GM21360 (cell line): Measurements from ENCODE around the gene ZNF784.

Experiments used
- ATAC-seq: cut with Tn5 transposase; IDR thresholded peaks from one replicate; pipeline ENCODE4 v1.9.1; 2021; ENCODE audit warnings: mild to moderate bottlenecking, moderate library complexity; ENCODE audit not compliant: unreplicated experiment

The ZNF784 gene

DNA sequence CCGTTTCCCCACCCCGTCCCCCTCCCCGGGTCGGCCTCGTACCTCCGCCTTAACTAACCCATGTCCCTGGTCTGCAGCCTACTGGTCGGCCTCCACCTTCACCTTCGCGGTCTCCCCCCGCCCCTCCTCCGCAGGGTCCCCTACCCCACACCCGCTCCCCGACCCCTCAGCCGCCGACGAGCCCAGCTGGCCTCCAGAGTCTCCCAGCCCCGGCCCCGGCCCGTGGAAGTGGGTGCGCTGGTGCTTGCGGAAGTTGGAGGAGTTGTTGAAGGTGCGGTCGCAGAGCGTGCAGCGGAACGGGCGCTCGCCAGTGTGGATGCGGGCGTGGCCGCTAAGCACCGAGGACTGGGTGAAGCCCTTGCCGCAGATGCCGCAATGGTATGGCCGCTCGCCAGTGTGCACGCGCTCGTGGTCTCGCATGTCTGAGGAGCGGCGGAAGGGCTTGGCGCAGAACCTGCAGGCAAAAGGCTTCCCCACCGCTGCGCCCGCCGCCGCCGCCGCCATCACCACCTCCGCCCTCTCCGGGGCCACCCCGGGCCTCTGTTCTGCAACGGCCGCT, 2.6 kb downstream of the ZNF784 start:
- ATAC-seq: no peak

DNA sequence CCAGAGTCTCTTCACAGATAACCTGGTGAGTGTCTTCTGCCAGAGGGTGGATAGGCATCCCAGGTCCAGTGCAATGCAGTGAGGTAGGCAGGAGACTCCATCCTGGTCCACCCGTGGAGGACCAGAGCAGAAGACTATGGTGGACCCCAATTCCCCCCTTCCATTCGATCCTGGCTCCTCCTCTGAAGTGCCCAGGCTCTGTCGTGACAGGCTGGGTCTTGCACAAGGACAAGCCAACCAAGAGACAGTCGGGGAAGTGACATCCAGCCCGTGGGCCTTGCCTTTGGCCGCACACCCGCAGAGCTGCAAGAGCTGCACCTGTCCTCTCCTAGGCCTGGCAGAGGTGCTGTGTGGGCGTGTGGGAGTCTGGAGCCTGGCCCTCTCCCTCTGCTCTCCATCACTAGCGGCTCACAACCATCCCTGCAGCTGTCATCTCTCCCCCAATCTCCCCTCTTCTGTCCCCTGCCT, 3.1 kb downstream of the ZNF784 start:
- ATAC-seq: no peak

GRCh38 chr19:55620410-55621204, 3.8 kb downstream of the ZNF784 start:
- ATAC-seq: no peak

DNA sequence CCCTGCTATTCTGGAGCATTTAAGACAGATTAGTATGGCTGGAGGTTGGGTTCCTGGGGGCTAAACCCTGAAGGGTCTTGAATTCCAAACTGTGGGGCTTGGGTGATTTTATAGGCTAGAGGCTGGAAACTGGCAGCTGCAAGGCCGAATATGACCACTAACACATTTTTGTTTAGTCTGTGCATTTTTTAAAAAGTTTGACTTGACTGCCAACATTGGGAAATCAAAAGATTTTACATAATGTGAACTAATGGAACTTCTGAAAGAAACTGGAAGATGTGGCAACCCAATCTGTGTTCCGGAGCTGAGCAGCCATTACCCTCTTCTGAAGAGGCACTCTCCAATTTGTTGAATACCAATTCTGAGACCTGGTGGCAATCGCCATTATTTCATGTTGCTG, 5.1 kb downstream of the ZNF784 start:
- ATAC-seq: no peak

DNA sequence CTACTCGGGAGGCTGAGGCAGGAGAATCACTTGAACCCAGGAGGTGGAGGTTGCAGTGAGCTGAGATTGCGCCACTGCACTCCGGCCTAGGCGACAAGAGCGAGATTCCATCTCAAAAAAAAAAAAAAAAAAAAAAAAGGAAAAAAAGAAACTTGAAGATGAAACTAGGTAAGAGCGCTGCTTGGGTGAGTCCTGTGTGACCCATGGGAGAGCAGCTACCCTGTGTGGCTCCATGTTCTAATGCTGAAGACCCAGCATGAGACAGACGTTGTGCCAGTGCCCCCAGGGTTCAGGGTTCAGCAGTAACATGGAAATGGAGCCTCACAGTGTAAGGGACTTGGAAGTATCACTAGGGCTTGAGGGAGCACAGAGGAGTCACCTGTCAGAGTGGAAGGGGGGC, 5.9 kb downstream of the ZNF784 start:
- ATAC-seq: no peak

DNA sequence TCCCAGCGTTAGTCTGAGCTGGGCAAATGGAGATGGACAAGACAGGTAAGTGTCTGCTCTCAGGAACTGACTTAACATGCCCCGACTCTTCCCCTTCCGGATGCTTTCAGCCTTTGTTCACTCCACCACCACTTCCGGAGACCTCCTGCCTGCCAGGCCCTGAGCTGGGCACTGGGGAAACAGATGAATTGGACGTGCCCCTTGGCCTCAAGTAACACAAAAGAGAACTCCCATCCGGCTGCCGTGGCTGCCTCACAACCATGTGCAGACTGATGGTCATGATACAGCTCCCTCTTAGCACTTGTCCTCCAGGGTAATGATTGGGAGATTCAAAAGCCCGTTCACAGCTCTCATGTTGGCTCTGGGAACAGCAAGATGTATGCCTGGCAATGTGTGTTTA, 6.9 kb downstream of the ZNF784 start:
- no peak for ATAC-seq

GRCh38 chr19:55616395-55616875, 7.9 kb downstream of the ZNF784 start:
- no peak for ATAC-seq

DNA sequence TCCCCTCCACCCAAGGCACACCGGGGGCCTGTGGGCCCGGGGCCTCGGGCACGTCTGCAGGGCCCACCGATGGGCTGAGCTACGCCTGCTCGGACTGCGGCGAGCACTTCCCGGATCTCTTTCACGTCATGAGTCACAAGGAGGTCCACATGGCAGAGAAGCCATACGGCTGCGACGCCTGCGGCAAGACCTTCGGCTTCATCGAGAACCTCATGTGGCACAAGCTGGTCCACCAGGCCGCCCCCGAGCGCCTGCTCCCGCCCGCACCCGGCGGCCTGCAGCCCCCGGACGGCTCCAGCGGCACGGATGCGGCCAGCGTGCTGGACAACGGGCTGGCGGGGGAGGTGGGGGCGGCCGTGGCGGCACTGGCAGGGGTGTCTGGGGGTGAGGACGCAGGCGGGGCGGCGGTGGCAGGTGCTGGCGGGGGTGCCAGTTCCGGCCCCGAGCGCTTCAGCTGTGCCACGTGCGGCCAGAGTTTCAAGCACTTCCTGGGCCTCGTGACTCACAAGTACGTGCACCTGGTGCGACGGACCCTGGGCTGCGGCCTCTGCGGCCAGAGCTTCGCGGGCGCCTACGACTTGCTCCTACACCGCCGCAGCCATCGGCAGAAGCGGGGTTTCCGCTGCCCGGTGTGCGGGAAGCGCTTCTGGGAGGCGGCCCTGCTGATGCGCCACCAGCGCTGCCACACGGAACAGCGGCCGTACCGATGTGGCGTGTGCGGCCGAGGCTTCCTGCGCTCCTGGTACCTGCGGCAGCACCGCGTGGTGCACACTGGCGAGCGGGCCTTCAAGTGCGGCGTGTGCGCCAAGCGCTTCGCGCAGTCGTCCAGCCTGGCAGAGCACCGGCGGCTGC, 8.6 kb downstream of the ZNF784 start:
- ATAC-seq: no peak

GRCh38 chr19:55614711-55615542, 9.4 kb downstream of the ZNF784 start:
- no peak for ATAC-seq

DNA sequence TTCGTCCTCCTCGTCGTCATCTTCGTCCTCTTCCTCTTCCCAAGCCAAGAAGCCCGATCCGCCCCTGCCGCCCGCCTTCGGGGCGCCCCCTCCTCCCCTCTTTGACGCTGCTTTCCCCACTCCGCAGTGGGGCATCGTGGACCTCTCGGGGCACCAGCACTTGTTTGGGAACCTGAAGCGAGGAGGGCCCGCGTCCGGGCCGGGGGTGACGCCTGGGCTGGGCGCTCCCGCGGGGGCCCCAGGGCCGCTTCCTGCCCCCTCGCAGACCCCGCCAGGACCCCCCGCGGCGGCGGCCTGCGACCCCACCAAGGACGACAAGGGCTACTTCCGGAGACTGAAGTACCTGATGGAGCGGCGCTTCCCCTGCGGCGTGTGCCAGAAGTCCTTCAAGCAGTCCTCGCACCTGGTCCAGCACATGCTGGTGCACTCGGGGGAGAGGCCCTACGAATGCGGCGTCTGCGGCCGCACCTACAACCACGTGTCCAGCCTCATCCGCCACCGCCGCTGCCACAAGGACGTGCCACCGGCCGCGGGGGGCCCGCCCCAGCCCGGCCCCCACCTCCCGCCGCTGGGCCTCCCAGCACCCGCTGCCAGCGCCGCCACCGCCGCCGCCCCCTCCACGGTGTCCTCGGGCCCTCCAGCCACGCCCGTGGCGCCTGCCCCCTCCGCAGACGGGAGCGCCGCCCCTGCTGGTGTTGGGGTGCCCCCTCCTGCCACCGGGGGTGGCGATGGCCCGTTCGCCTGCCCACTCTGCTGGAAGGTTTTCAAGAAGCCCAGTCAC, 10.2 kb downstream of the ZNF784 start:
- no peak for ATAC-seq

DNA sequence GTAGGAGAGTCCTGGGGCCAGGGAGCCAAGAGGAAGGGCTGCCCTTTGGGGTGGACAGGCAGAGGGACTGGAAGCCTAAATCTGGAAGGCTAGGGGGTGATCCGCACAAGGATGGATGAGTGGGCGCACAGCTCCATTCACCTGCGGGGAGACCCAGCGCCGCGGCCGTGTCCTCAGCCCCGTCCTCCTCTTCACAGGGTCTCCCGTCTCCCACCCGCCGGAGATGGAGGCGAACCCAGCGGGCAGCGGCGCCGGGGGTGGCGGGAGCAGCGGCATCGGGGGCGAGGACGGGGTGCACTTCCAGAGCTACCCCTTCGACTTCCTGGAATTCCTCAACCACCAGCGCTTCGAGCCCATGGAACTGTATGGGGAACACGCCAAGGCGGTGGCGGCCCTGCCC, 11.0 kb downstream of the ZNF784 start:
- no peak for ATAC-seq

DNA sequence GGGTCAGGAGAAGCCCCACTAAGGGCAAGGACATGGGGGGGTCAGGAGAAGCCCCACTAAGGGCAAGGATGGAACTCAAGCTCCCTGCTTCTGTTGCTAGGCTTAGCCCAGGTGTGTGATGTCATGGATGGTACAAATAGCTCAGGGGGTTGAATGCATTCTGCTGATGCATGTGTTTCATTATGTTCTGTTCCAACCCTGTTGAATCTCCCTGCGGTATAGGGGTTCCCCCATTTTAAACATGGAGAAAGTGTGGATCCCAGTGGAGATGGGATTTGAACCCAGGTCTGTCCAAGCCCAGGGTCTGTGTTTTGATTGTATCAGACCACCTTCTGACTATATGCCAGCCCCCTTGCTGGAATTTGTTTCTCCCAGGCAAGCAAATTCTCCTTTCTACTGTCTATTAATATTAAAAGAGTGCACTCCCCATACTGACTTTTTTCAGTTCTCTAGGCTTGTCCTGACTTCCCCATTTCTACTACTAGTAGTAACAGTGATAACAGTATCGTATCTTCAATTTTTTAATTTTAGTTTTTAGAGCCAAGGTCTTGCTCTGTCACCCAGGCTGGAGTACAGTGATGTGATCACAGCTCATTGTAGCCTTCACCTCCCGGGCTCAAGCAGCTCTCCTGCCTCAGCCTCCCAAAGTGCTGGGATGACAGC, 12.3 kb downstream of the ZNF784 start:
- no peak for ATAC-seq

DNA sequence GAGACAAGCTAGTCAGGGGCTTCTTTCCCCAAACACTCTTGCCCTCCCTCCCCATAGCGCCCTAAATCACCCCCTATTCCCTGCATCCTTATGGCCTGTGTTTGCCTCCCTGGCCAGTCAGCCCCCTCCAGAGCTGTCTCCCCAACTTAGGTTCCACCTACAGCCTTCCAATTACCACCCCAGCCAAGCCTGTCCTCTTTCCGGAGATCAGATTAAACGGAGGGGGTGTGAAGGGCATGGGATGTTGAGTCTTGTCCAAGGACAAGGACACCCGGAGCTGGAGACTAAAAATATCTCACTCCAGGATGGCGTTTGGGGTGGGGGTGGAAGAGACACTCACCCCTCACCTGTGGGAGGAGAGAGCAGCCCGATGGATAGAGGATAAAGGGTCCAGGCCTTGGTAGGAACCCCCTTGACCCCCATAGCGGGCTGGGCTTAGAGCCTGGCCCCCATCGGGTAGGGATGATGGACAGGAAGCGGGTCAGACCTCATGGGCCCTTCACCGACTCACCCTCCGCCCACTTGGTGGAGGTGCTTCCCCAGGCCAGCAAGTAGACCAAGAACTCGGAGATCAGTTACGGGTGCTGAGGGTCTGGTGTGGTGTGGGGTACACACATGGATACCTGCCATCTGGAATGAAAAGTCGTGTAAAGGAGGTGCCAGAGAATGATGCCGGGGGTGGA, 12.9 kb downstream of the ZNF784 start:
- no peak for ATAC-seq

DNA sequence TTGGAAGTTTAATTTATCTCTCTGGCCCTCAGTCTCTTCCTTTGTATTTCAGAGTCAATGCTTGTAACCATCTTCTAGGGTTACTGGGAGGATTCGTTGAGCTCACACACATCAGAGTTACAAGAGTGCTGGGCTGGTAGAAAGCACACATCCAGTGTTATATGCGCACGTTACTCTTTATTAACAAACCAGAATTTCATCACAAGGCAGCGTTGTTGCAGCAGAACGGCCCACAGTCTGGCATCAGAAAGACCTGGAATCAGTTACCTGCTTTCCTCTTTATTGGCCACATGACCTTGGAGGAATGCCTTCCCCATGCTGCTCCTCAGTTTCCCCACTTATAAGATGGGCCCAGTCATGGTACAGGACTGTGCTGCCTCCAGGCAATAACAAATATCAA, 15.0 kb downstream of the ZNF784 start:
- ATAC-seq: no peak

DNA sequence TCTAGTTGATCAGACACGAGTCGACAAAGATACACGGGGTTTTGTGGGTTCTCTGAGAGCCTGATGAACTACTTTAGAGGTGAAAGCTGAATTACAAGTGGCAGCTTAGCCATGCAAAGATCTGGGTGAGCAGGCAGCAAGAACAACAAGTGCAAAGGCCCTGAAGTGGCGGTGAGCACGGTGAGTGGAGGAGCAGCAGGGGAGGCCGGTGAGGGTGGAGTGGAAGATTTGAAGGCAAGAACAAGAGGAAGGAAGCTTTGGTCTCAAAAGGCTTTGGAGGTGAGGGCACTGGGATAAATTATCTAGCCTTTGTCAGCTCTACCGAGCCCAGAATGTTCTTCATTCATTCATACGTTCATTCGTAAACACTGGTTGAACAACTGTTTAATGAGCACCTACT, 17.5 kb downstream of the ZNF784 start:
- ATAC-seq: no peak

GRCh38 chr19:55606471-55606787, 17.9 kb downstream of the ZNF784 start:
- ATAC-seq: no peak

- ATAC-seq: peak; percentile 16
Observed at GRCh38 chr19:55605637-55606470, 18.5 kb downstream of the ZNF784 start, which contains the start of gene ZNF865. TSS of gene ZNF865 (plus strand) at chr19:55605647. CDS start at chr19:55613619, 7,972 bp downstream.

DNA sequence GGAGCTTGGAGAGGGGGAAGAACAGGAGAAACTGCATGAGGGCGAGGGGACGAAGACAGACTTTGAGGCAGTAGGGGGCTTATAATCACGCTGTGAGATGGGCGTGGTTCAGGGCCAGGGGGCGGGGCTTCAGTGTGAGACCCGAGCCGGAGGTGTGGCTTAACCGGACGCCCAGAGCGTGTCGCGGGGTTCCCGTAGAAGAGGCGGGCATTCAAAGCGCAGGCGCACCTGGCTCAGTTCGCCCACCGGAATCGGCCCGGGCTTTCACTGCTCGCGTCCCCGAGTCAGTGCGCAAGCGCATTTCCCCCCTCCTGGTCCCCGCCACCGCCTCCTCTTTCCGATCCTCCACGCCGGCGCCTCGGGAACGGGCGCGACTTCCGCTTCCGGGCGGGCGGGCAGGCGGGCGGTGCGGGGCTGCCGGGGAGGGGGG, 19.1 kb downstream of the ZNF784 start:
- peak; percentile 56 for ATAC-seq
